A549 (cell line): Measurements from ENCODE around the gene NOC4L. TPM values are rescaled to one million over a fixed set of nuclear protein-coding genes. Genes with fewer than 3 reads are reported as not detected.

Source experiments
- ATAC-seq, 2 experiments: fragments of 200-7000 bp in 1 of 2; fragments of >200 bp in 1 of 2; cut with Nextera tagmentation in 1 of 2; cut with Tn5 transposase in 1 of 2; 3 replicates each; pipeline versions ENCODE4 v1.8.0 to v1.9.1; 2018 to 2020; ENCODE audit warnings: mild to moderate bottlenecking in 1 of 2, moderate library complexity in 1 of 2
- CTCF ChIA-PET: fragments of 300-600 bp; sonication (Branson Sonifier 250); formaldehyde crosslinking; extraction: SDS; loops from one replicate; lab custom pipeline; 2021; ENCODE audit warnings: antibody characterized with exemption, inconsistent platforms; lab: Yijun Ruan, JAX
- POLR2A ChIA-PET: fragments of 350-600 bp; formaldehyde crosslinking; extraction: SDS; loops from one replicate; lab custom pipeline; 2021; ENCODE audit warnings: antibody characterized with exemption, inconsistent platforms; lab: Yijun Ruan, JAX
- DNase-seq, 2 experiments: peaks; one replicate each; pipeline versions ENCODE4 v3.0.0 to v3.0.0-alpha.2; 2011 to 2016; ENCODE audit warnings: low read depth in 1 of 2, low spot score in 1 of 2
- FAIRE-seq: peaks from 2 replicates; lab custom pipeline; 2011; peaks lifted over from hg19 to GRCh38; lab: Jason Lieb, UNC
- H3K27ac ChIP-seq, 2 experiments: fragments of >200 bp; sonication (Bioruptor Twin); formaldehyde crosslinking; 3 replicates each; pipeline ENCODE4 v1.5.1; 2016 to 2017
- H3K4me1 ChIP-seq: fragments of >200 bp; sonication (Bioruptor Twin); formaldehyde crosslinking; 3 replicates; pipeline ENCODE4 v1.6.1; 2016
- H3K4me2 ChIP-seq: fragments of >200 bp; sonication (Bioruptor Twin); formaldehyde crosslinking; 3 replicates; pipeline ENCODE4 v1.6.1; 2016
- H3K4me3 ChIP-seq: fragments of >200 bp; sonication (Bioruptor Twin); formaldehyde crosslinking; 3 replicates; pipeline ENCODE4 v1.5.1; 2016
- H3K9me3 ChIP-seq: fragments of >200 bp; sonication (Bioruptor Twin); formaldehyde crosslinking; 3 replicates; pipeline ENCODE4 v1.6.1; 2016
- BCL3 ChIP-seq: fragments of >200 bp; sonication (Bioruptor Twin); formaldehyde crosslinking; IDR thresholded peaks from 3 replicates; pipeline ENCODE4 v1.6.1; 2016
- CEBPB ChIP-seq, 2 experiments: fragments of >200 bp in 1 of 2; sonication (Bioruptor Twin) in 1 of 2; formaldehyde crosslinking in 1 of 2; IDR thresholded peaks; 2 replicates each; pipeline ENCODE4 v1.6.1; 2012 to 2016
- CHD4 ChIP-seq: fragments of 200-600 bp; sonication (generic); IDR thresholded peaks from 2 replicates; pipeline ENCODE4 v1.6.1; 2016; ENCODE audit warnings: antibody characterized with exemption, mild to moderate bottlenecking, borderline replicate concordance
- EHMT2 ChIP-seq: fragments of 200-600 bp; sonication (generic); IDR thresholded peaks from 2 replicates; pipeline ENCODE4 v1.6.1; 2016; ENCODE audit warnings: antibody characterized with exemption, low read depth, mild to moderate bottlenecking, moderate library complexity
- ESRRA ChIP-seq: fragments of 150-350 bp; IDR thresholded peaks from 2 replicates; pipeline ENCODE4 v1.6.1; 2014; ENCODE audit warnings: mild to moderate bottlenecking, low read length, borderline replicate concordance
- FOSB ChIP-seq: fragments of 250-450 bp; sonication (Bioruptor Pico); IDR thresholded peaks from 2 replicates; pipeline ENCODE4 v1.5.0; 2020; ENCODE audit warnings: mild to moderate bottlenecking, moderate library complexity
- FOSL2 ChIP-seq, 2 experiments: fragments of 450-650 bp in 1 of 2; fragments of >200 bp in 1 of 2; sonication (Bioruptor Twin) in 1 of 2; formaldehyde crosslinking; IDR thresholded peaks; 2 replicates each; pipeline versions ENCODE4 v1.5.0 to v1.6.1; 2016 to 2020; ENCODE audit warnings: mild to moderate bottlenecking in 1 of 2, moderate library complexity in 1 of 2
- HEYL ChIP-seq: fragments of 250-450 bp; sonication (Bioruptor Pico); IDR thresholded peaks from 2 replicates; pipeline ENCODE4 v1.8.0; 2021; ENCODE audit warnings: mild to moderate bottlenecking, moderate library complexity
- JUN ChIP-seq, 2 experiments: fragments of >200 bp; sonication (Bioruptor Twin); formaldehyde crosslinking; IDR thresholded peaks; 2 replicates in 1 of 2; 3 replicates in 1 of 2; pipeline ENCODE4 v1.6.1; 2016 to 2017
- KDM1A ChIP-seq: fragments of 200-600 bp; sonication (generic); IDR thresholded peaks from 2 replicates; pipeline ENCODE4 v1.6.1; 2016; ENCODE audit warnings: low read depth, mild to moderate bottlenecking
- NPAS2 ChIP-seq: fragments of 250-450 bp; sonication (Bioruptor Pico); IDR thresholded peaks from 2 replicates; pipeline ENCODE4 v1.8.0; 2022; ENCODE audit warnings: mild to moderate bottlenecking, moderate library complexity, borderline replicate concordance
- NR3C1 ChIP-seq: fragments of >200 bp; sonication (Bioruptor Twin); formaldehyde crosslinking; IDR thresholded peaks from 3 replicates; pipeline ENCODE4 v1.6.1; 2017
- PHF8 ChIP-seq: fragments of 200-600 bp; sonication (generic); IDR thresholded peaks from 2 replicates; pipeline ENCODE4 v1.6.1; 2016; ENCODE audit warnings: low read depth, mild to moderate bottlenecking, antibody characterized with exemption, moderate library complexity, borderline replicate concordance
- REST ChIP-seq: fragments of 200-600 bp; sonication (generic); IDR thresholded peaks from 2 replicates; pipeline ENCODE4 v1.6.1; 2016; ENCODE audit warnings: antibody characterized with exemption, mild to moderate bottlenecking, moderate library complexity
- TFCP2L1 ChIP-seq: fragments of 250-450 bp; sonication (Bioruptor Pico); IDR thresholded peaks from 2 replicates; pipeline ENCODE4 v1.5.0; 2021; ENCODE audit warnings: mild to moderate bottlenecking
- ZSCAN20 ChIP-seq: fragments of 250-450 bp; sonication (Bioruptor Pico); IDR thresholded peaks from 2 replicates; pipeline ENCODE4 v1.8.0; 2022; ENCODE audit warnings: mild to moderate bottlenecking, moderate library complexity
- WGBS: methylation state at CpG from one replicate; pipeline ENCODE4 v1.1.6; 2017; ENCODE audit errors: missing lambda C conversion rate; 5-methylcytosine and 5-hydroxymethylcytosine counted together
- polyA plus RNA-seq, 4 experiments: library from polyadenylated mRNA; depleted of rRNA in 3 of 4; stranded (reverse); fragments of >200 nt; fragmentation: RNase III in 1 of 4; extraction: RNeasy Plus Mini Kit Qiagen cat#74134 plus additional on column Dnase treatment in 1 of 4; gene quantifications; 2 replicates in 3 of 4; 3 replicates in 1 of 4; pipeline ENCODE4 v1.2.3, GENCODE V29; 2011 to 2017
- TF ChIP-seq, protein P1 (sequence below): IDR thresholded peaks from 2 replicates; pipeline ENCODE4 v1.6.1; 2012

Gene NOC4L
- polyA plus RNA-seq, 2 of the 4 experiments (the other 2 are of a cell fraction) = 12.1 to 34.1 TPM

- Histone ChIP-seq H3K9me3 (no peaks in the 10 kb centered on the region), H3K4me1 (peaks cover 9% of the 10 kb centered on the region; the same call in 2 of the 3 replicates), H3K4me2 (peak overlapping the region; percentile 88)
- WGBS = 51% methylated on average over 7 of the region's 8 CpGs
- POLR2A ChIA-PET = interaction anchor here (1.1 kb wide), 1 partner anchor 11 kb away, joined by 3 read pairs; no protein-coding TSS in a partner anchor
- TF ChIP-seq BCL3 = no peak
- no peak for TF ChIP-seq ZSCAN20 (CRISPR knock-in tag)
- TF ChIP-seq REST = no peak
- no peak for TF ChIP-seq TFCP2L1 (CRISPR knock-in tag)
- TF ChIP-seq JUN (IDR thresholded peaks at IDR 0.05) = no peak
- no peak for TF ChIP-seq PHF8
- TF ChIP-seq, all 56 proteins: peak for 0
- no peak for DNase-seq
- Histone ChIP-seq H3K27ac (peak overlapping the region in 1 of 2 experiments; percentile 30; a peak in 2 of 6 replicates), H3K4me3 (peak overlapping the region; percentile 22; the same call in 2 of the 3 replicates)
- CTCF ChIA-PET = interaction anchor here (1.0 to 3.5 kb wide), 6 partner anchors 10 to 236 kb away, joined by 3 to 18 read pairs (median 6); no protein-coding TSS in a partner anchor
- ATAC-seq = peak in 1 of 2 experiments; percentile 4; a peak in 1 of 6 replicates
- FAIRE-seq = no peak
These were observed 34.1 kb downstream of the NOC4L start for GRCh38 chr12:132178316-132178715.

GRCh38 chr12:132178801-132179401 lies 34.6 kb downstream of the NOC4L start:
- Histone ChIP-seq H3K4me1 (peaks cover 9% of the 10 kb centered on the region; the same call in 2 of the 3 replicates), H3K4me3 (peak overlapping the region; percentile 22), H3K4me2 (peak overlapping the region; percentile 88), H3K27ac (peak overlapping the region in 1 of 2 experiments; percentile 30; a peak in 3 of 6 replicates), H3K9me3 (no peaks in the 10 kb centered on the region)
- ChIA-PET CTCF (interaction anchor here (1.0 to 3.5 kb wide), 6 partner anchors 10 to 236 kb away, joined by 3 to 18 read pairs (median 6); no protein-coding TSS in a partner anchor), POLR2A (interaction anchor here (1.1 kb wide), 1 partner anchor 10 kb away, joined by 3 read pairs; no protein-coding TSS in a partner anchor)
- FAIRE-seq (no peak), DNase-seq (peak in 1 of 2 experiments; percentile 58), ATAC-seq (peak; percentile 27 to 61; a peak in 4 of 6 replicates)
- TF ChIP-seq FOSL2 (IDR thresholded peaks at IDR 0.05) (no peak), FOSL2 (CRISPR knock-in tag; IDR thresholded peaks at IDR 0.05) (no peak), ZSCAN20 (CRISPR knock-in tag) (no peak), KDM1A (no peak), ESRRA (no peak), NPAS2 (CRISPR knock-in tag) (no peak), CEBPB (IDR thresholded peaks at IDR 0.05) (no peak), REST (no peak), EHMT2 (no peak), JUN (IDR thresholded peaks at IDR 0.05) (no peak), FOSB (CRISPR knock-in tag) (no peak), HEYL (CRISPR knock-in tag) (no peak), NR3C1 (no peak), CHD4 (no peak)
- TF ChIP-seq, protein P1, sequence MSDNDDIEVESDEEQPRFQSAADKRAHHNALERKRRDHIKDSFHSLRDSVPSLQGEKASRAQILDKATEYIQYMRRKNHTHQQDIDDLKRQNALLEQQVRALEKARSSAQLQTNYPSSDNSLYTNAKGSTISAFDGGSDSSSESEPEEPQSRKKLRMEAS = no peak
- WGBS = 15% methylated on average over 36 of the region's 39 CpGs
